Measurements from ENCODE around the gene BICC1. TPM values are rescaled to one million over a fixed set of nuclear protein-coding genes. Genes with fewer than 3 reads are reported as not detected.

BICC1 gene
- polyA plus RNA-seq, 1 donor (not counting 4 experiments of a cell fraction or from before 2014, with no cell fraction given): 4.2 TPM

DNA sequence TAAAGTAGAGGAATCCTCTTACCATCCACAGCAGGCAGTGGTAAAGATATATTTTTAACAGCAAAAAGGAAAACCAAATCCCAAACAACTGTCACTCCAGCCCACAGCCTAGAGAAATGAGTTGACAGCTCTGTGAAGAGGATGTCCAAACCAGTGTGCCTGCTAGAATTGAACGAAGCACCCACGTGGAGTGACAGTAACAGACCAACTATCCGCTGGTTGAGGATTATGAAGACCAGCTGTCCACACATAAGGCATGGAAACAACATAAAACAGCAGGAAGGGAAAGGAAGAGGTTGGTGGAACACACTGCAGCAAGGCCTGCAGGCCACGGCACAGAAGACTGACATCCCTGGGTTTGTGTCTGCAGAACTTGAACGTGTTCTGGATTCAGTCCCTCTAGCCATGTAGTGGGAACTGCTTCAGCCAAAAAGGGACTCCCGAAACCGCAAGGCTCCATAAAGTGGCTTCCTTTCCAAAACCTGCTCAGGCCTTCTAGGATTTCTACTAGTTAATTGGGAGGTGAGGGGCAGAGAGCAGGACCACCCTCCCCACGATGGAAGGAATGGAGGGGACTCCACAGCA, 324.4 kb downstream of the BICC1 start:
- Histone ChIP-seq H3K79me2 (ENCODE audit: control insufficient read depth, insufficient read depth, low read length) (no peaks in the 10 kb centered on the region), H3K9ac (ENCODE audit: control insufficient read depth, extremely low read depth, insufficient read depth, low read length) (no peak overlapping the region), H3K36me3 (ENCODE audit: control insufficient read depth in 2 of 2, extremely low read depth in 1 of 2, insufficient read depth in 2 of 2, low read length in 2 of 2) (no peaks in the 10 kb centered on the region), H3K27ac (ENCODE audit: control insufficient read depth, insufficient read depth, low read length) (no peak overlapping the region), H3K4me1 (ENCODE audit: control insufficient read depth, extremely low read depth, insufficient read depth, low read length) (no peaks in the 10 kb centered on the region), H2AFZ (ENCODE audit: control insufficient read depth, low read length) (no peak overlapping the region), H3K4me3 (ENCODE audit: control insufficient read depth in 2 of 3, extremely low read depth in 1 of 3, insufficient read depth in 2 of 3, low read depth in 1 of 3, low read length in 3 of 3) (no peak overlapping the region), H3K27me3 (ENCODE audit: control insufficient read depth, extremely low read depth, insufficient read depth, low read length) (no peaks in the 10 kb centered on the region), H3K9me1 (ENCODE audit: control insufficient read depth, extremely low read depth, insufficient read depth, low read length) (no peaks in the 10 kb centered on the region), H4K20me1 (ENCODE audit: control insufficient read depth, extremely low read depth, insufficient read depth, low read length) (no peaks in the 10 kb centered on the region), H3K4me2 (ENCODE audit: control insufficient read depth, extremely low read depth, insufficient read depth, low read depth, low read length) (no peak overlapping the region), H3K9me3 (ENCODE audit: control insufficient read depth, low read depth, low read length) (no peaks in the 10 kb centered on the region)
- DNase-seq (ENCODE audit: low read depth, low spot score) (no peak), FAIRE-seq (no peak)
- TF ChIP-seq, protein P1, sequence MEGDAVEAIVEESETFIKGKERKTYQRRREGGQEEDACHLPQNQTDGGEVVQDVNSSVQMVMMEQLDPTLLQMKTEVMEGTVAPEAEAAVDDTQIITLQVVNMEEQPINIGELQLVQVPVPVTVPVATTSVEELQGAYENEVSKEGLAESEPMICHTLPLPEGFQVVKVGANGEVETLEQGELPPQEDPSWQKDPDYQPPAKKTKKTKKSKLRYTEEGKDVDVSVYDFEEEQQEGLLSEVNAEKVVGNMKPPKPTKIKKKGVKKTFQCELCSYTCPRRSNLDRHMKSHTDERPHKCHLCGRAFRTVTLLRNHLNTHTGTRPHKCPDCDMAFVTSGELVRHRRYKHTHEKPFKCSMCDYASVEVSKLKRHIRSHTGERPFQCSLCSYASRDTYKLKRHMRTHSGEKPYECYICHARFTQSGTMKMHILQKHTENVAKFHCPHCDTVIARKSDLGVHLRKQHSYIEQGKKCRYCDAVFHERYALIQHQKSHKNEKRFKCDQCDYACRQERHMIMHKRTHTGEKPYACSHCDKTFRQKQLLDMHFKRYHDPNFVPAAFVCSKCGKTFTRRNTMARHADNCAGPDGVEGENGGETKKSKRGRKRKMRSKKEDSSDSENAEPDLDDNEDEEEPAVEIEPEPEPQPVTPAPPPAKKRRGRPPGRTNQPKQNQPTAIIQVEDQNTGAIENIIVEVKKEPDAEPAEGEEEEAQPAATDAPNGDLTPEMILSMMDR (optimal IDR thresholded peaks at IDR 0.05 in 1 of 3, IDR thresholded peaks at IDR 0.05 in 1 of 3, conservative IDR thresholded peaks at IDR 0.05 in 1 of 3; ENCODE audit: extremely low read depth in 1 of 3, insufficient read depth in 2 of 3, low read length in 3 of 3): no peak
- TF ChIP-seq EZH2 (IDR thresholded peaks at IDR 0.05; ENCODE audit: low read length): no peak
- dilution Hi-C loops (cut with MboI; ENCODE audit: extremely low pct_ligation_motif_present, low sequenced_read_pairs): no loop called here

DNA sequence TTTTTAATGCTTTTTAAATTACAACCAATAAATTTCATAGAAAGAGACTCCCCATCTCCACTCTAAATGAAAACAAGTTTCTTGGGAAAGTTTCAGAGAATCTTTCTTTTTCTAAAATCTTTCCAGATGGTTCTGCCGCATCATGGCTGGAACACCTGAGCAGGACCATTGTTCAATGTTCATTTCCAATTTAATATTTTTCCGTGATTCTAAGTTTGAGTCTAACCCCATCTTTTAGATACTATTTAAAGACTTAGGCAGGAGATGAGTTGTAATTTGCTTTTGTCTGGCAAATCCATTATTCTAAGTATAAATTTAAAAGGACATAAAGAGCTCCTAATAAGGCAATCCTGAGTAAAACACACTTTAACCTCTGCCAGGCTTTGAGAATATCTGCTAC, 325.2 kb downstream of the BICC1 start:
- H2AFZ ChIP-seq (ENCODE audit: control insufficient read depth, low read length): no peak overlapping the region
- no peaks in the 10 kb centered on the region for H3K9me3 ChIP-seq (ENCODE audit: control insufficient read depth, low read depth, low read length)
- no peaks in the 10 kb centered on the region for H4K20me1 ChIP-seq (ENCODE audit: control insufficient read depth, extremely low read depth, insufficient read depth, low read length)
- no peaks in the 10 kb centered on the region for H3K79me2 ChIP-seq (ENCODE audit: control insufficient read depth, insufficient read depth, low read length)
- H3K4me1 ChIP-seq (ENCODE audit: control insufficient read depth, extremely low read depth, insufficient read depth, low read length): no peaks in the 10 kb centered on the region
- no peaks in the 10 kb centered on the region for H3K9me1 ChIP-seq (ENCODE audit: control insufficient read depth, extremely low read depth, insufficient read depth, low read length)
- DNase-seq (ENCODE audit: low read depth, low spot score): no peak
- TF ChIP-seq EZH2 (IDR thresholded peaks at IDR 0.05; ENCODE audit: low read length): no peak
- TF ChIP-seq, protein P1 (optimal IDR thresholded peaks at IDR 0.05 in 1 of 3, IDR thresholded peaks at IDR 0.05 in 1 of 3, conservative IDR thresholded peaks at IDR 0.05 in 1 of 3; ENCODE audit: extremely low read depth in 1 of 3, insufficient read depth in 2 of 3, low read length in 3 of 3): no peak
- no peak overlapping the region for H3K9ac ChIP-seq (ENCODE audit: control insufficient read depth, extremely low read depth, insufficient read depth, low read length)
- FAIRE-seq: no peak
- H3K27me3 ChIP-seq (ENCODE audit: control insufficient read depth, extremely low read depth, insufficient read depth, low read length): no peaks in the 10 kb centered on the region
- no peaks in the 10 kb centered on the region for H3K36me3 ChIP-seq (ENCODE audit: control insufficient read depth in 2 of 2, extremely low read depth in 1 of 2, insufficient read depth in 2 of 2, low read length in 2 of 2)
- no peak overlapping the region for H3K4me3 ChIP-seq (ENCODE audit: control insufficient read depth in 2 of 3, extremely low read depth in 1 of 3, insufficient read depth in 2 of 3, low read depth in 1 of 3, low read length in 3 of 3)
- no peak overlapping the region for H3K4me2 ChIP-seq (ENCODE audit: control insufficient read depth, extremely low read depth, insufficient read depth, low read depth, low read length)
- dilution Hi-C loops (cut with MboI; ENCODE audit: extremely low pct_ligation_motif_present, low sequenced_read_pairs): no loop called here
- no peak overlapping the region for H3K27ac ChIP-seq (ENCODE audit: control insufficient read depth, insufficient read depth, low read length)

All from keratinocyte (primary cell).